Posterior vena cava (tissue), 2 donors: Measurements from ENCODE around the gene NSF. TPM values are rescaled to one million over a fixed set of nuclear protein-coding genes. Genes with fewer than 3 reads are reported as not detected.
"Not testable (repeated sequence)": the region's sequence is repeated elsewhere in the genome, so short reads cannot be mapped to it uniquely, and the experiment has no call there.

Experiments
- DNase-seq: peaks from one replicate; pipeline ENCODE4 v3.0.0-alpha.2; 2020; ENCODE audit warnings: low spot score
- intact Hi-C, 2 donors: fragments of 100-400 bp; cut with DNase I; formaldehyde crosslinking; loops; one replicate each; pipeline versions ENCODE4 v1.14.1 to v1.14.2; 2022 to 2023
- total RNA-seq, 2 donors: library from RNA; stranded (reverse); fragmentation: NEBNext Ultra II Directional; extraction: Animal tissue kit (Norgen Biotek cat#: 25700); gene quantifications; one replicate each; pipeline ENCODE4 v1.2.1, GENCODE V29; 2021
- donor health status: DM: yes; HTN: yes; CAD: no.
- donor health status: DM: yes; HTN: yes; CAD: no.

The NSF gene
- total RNA-seq, 2 donors from 2014 or later = 44.7 to 49.5 TPM

DNA sequence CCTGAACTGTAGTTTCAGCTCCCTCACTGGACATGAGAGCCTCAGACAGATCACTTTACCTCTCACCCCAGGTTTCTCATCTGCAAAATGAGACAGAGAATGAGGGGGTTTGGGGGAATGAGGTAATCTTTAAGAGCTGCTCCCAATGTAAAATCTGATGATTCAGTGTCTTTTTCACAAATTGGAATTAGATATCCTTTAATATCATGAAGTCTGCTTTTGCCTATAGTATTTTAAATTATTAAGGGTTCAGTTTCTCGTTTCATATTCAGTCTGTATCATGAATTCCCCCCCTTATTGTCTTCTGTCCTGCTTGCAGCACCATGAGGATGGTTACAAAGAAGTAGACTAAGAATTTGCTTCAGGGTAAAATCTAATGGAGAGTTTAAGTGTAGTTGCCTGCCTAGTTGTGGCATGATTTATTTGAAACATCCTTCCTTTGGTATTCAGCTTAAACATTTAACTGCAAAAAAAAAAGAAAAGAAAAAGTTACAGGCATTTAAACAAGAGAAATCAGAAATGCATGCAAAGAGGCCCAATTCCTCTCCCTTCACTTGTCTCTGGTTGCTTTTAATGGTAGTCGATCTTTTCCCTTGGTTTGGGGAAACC, 150.8 kb downstream of the NSF start:
- DNase-seq = no peak
- intact Hi-C loops = no loop called here

DNA sequence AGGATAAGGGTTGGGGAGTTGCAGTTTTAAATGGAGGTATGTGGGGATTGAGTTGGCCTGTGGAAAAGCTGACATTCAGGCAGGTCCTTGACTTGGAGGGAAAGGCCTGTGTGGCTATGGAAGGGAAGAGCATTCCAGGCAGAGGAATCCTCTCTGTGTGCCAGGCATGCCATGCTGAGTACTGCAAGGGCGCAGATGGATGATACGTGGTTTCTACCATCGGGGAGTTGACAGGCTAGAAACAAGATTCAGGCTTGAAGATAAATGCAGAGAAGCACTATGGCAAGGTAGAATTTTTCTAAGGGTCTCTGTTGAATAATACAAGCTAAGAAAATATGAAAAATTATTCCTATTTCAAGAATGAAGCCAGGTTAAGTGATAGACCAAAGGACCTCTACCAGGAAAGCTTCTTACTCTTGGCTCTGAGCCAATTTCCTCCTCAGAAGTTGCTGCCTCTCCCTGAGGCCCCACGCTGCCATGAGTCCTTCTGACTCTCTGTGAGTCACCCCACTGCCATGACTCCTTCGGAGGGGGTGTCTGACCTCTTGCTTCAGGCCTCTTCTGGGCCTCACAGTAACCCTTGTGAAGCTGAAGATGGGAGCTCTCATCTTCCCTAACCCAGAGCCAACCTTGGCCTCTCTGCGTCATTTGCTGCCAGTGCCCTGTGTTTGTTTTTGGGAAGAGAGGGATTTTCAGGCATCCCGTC, 152.2 kb downstream of the NSF start:
- intact Hi-C loops = no loop called here
- DNase-seq = no peak

DNA sequence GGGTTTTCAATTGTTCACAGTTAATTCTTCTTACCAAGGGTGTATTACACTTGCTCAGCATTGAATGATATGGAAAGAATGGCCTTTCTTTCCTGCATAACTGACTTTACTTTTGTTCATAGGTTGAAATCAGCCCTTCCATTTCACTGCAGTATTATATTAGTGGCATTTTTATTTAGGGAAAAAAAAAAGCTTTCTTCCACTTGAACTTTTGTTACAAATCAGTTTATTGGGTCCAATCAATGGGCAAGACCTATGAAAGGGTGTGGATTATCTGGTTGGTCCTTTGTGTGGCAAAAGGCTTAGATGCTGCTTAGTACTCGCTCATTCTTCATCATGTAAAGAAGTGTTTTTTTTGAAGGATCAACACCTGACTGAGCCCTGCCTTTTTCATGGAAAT, 154.0 kb downstream of the NSF start:
- no peak for DNase-seq
- intact Hi-C loops = no loop called here

DNA sequence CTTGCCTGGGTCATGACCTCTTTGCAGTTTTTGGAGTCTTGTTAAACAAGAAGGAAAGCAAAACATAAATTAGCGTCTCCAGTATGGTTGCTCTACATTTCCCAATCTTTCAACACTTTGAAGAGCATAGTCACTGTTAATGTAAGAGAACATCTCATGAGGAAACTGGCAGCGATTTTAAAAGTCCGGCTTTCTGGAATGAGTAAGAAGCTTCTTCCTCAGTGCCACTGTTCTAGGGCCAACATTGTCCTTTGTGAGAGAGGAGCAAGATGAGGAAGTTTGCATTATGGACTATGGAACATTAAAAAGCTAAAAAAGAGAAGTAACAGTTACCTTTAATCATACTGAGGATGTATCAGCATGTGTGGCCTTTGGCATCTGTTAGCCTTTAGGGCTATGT, 154.9 kb downstream of the NSF start:
- no peak for DNase-seq
- intact Hi-C loops = no loop called here

DNA sequence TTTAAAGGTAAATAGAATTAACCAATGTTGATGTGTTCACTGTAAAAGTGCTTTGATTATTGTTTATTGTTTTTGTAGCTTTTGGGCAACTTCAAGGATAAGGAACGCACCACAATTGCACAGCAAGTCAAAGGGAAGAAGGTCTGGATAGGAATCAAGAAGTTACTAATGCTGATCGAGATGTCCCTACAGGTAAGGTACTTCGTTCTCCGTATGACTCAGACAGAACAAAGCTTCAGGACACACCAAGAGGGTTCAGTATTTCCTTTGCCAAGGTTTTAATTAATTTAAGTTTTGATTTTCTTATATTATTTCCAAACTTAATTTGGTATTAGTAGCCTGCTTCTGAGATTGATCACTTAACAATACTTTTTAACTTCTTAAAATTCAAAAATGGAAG, 161.0 kb downstream of the NSF start:
- intact Hi-C loops = no loop called here
- DNase-seq = no peak

DNA sequence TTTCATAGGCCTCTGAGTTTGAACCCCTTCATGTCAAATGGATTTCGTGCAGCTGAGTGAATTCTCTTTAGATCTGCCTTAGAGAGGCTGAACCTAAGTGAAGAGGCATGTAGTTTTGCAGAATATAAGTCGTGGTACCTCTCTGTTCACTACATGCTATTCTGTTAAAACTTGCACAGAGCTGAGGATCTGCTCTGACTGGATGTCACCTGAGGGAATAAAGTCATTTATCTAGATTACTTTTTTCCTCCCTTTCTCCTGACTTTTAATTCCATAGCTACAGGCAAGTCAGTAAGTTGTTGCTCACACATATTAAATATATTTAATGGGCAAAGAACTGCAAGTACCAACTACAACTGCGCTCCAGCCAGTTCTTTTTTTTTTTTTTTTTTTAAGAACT, 163.3 kb downstream of the NSF start:
- DNase-seq = no peak
- intact Hi-C loops = no loop called here

DNA sequence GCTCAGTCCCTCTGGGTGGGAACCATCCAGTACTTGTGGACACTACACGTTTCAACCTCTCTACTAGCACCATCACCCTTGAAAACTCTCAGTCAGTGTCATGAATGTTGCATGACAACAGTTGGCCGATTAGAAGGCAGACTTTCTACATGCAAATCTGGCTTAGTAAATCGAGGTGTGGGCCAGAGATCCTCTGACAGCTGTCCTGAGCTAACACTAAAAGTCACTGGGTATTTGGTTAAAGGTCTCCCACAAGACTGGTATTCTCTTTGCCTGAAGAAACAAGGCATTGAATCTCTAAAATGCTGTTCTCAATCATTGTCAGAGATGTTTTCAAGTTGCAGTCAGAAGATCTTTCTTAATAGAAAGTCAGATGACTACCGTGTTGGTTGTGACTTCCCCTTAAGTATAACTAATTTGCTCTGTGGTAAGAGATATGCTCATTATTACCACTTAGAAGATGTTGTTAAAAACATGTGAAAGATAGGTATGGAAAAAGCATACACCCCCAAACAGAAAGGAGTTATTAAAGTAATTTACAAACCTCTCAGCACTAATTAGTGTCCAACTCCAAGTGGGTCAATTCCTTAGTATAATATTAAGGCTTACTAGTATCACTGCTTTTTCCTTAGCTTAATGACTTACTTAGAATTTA, 165.7 kb downstream of the NSF start:
- DNase-seq = no peak
- intact Hi-C loops = no loop called here

DNA sequence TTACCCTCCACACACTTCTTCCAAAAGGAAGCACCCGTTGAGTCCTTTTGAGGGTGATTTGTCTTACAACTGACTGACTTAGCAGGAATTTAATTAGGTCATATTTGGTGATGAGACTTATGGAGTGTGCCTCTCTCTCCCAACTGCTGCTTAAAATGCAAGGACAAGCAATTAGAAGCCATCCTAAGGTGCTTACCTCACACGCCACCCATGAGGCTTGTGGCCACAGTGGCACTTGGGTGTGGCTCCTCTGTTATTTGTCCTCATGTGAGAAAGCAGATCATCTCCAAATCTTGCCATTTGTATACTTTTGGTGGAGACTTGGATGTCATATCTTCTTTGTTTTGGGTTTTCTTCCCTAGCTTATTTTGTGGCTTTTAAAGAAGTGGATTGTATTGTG, 166.4 kb downstream of the NSF start:
- intact Hi-C loops = no loop called here
- no peak for DNase-seq

DNA sequence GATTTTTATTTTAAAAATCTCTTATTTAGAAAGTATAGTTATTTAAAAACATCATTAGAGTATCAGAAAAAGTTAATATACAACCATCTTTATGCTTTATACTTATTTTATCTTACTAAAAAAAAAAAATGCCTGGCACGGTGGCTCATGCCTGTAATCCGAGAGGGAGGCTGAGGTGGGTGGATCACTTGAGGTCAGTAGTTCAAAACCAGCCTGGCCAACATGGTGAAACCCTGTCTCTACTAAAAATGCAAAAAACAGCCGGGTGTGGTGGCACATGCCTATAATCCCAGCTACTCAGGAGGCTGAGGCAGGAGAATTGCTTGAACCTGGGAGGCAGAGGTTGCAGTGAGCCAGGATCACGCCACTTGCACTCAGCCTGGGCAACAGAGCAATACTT, 167.1 kb downstream of the NSF start:
- DNase-seq, intact Hi-C loops: not testable (repeated sequence)

DNA sequence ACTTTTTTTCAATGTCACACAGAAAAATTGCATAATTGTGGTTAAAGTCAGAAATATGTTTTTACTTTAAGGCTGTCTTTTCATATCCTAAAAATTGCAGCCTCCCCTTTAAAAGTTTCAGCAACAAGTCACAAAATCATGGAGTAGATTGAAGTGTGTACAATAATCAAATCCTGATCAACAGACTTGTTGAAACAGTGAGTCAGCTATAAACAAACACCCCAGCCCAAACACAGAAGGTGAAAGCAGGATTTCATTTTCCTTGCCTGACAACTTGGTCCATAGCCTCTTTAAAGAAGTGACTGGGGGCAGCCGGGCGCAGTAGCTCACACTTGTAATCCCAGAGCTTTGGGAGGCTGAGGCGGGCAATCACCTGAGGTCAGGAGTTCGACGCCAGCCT, 168.1 kb downstream of the NSF start:
- intact Hi-C loops = no loop called here
- no peak for DNase-seq

DNA sequence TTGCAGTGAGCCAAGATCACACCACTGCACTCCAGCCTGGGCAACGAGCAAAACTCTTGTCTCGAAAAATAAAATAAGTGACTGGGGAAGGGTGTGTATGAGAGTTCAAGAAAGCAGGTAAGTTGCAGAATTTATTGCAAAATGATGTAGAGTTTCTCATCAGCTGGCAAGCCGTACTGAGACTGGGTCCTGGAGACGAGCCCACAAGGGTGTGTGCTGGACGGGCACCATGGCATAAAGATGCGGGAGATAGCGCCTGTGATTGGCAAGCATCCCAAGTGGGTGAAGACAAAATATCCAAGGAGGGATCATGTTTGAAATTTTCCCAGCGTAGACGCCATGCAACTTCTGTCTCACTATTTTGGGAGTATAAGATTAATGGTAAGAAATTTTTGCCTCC, 168.7 kb downstream of the NSF start:
- no peak for DNase-seq

DNA sequence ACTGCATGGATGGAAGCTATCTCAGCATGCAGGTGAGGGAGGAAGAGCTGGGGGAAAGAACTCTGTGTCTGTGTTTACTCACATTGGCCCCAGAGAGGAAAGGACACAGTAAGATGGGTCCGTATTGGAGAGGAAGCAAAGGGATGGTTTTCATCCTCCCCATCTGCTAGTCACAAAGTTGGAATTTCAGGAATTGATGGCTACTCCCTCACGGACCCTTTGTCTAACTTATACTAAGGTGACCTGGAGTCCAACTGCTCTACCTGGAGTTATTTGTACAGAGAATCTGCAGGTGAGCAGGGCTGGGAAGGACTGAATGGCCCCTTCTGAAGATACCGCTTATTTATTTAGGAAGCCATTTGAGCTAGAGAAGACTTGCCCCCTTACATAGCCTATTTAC, 172.9 kb downstream of the NSF start:
- intact Hi-C loops = no loop called here
- DNase-seq = no peak

More for the DNA sequence above, 168.7 kb downstream of the NSF start:
- intact Hi-C loops = no loop called here

DNA sequence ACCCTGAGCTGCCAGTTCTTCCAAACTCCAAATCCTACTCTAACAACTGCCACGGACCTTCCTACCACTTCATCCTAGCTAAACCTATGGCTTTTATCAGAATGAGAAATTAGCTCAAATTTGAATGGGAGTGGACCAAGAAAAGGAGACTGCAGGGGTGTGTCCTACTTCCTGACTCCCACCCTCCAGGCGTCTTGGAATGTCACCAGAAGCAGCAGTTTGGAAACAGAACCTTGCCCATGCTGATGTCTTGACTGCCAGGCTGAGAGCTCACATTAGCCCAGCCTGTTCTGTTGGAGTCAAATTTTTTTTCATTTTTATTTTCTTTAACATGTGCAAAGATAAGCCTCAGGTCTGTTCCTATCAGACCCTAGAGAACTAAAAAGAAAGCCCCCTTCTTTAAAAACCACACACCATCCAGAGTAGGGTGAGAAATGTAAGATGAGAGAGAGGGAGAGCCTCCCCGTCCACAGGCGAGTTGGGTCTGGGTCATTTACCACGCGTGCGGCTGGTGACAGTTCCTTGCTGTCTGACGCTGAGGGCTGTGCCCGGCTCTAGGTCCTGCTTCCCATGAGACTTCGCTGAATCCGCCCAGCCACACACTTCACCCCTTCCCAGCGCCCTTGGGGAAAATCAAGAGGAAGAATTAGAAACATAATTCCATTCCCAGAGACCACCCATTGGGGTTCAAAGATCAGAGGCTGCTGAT, 173.7 kb downstream of the NSF start:
- DNase-seq = no peak
- intact Hi-C loops = no loop called here

DNA sequence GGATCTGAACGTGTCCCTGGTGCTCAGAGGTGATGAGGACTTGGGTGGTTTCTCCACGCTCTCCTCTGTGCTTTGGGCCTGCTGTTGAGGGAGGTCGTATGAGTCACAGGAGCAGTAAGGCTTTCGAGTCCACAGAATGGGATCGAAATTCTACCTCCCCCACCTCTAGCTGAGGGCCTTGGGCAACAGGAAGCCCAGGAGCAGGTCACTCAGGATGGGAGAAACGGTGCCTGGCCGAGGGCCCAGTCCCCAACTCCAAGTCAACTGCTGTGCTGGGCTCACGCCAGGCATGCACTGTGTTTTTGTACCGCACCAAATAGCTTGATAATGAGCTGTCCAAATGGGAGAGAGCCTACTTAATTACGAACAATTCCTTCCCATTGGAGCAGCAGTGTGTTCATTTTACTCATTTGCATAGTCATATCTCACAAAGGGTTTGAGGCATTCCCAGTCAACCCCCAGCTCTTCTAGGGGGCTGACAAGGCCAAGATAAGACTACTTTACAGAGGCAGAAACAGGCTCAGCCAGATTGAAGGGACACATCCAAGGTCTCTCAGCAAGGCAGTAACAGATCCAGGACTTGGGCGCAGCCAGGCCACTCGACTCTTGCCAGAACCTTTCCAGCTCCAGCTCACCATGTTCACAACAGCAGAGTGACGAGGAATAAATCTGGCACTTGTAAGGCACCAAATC, 174.4 kb downstream of the NSF start:
- DNase-seq = no peak
- intact Hi-C loops = no loop called here

DNA sequence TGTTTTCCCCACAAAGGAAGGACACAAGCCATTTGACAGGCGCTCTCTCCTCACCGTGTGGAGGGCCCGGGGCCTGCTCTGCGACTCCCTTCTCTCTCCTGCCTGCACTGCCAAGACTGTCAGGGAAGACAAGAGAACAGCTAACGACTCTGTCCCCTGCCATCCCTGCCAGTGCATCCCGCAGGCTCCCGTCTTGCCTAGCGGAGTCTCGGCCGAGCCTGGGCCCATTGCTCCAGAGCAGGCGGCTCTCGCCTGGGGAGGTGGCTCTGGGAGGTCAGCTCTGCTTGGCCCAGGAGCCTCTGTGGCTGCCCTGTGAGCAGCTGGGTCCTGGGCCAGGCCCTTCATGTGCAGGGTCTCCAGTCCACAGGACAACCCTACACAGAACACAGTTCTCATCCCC, 175.0 kb downstream of the NSF start:
- intact Hi-C loops = no loop called here
- DNase-seq = no peak

DNA sequence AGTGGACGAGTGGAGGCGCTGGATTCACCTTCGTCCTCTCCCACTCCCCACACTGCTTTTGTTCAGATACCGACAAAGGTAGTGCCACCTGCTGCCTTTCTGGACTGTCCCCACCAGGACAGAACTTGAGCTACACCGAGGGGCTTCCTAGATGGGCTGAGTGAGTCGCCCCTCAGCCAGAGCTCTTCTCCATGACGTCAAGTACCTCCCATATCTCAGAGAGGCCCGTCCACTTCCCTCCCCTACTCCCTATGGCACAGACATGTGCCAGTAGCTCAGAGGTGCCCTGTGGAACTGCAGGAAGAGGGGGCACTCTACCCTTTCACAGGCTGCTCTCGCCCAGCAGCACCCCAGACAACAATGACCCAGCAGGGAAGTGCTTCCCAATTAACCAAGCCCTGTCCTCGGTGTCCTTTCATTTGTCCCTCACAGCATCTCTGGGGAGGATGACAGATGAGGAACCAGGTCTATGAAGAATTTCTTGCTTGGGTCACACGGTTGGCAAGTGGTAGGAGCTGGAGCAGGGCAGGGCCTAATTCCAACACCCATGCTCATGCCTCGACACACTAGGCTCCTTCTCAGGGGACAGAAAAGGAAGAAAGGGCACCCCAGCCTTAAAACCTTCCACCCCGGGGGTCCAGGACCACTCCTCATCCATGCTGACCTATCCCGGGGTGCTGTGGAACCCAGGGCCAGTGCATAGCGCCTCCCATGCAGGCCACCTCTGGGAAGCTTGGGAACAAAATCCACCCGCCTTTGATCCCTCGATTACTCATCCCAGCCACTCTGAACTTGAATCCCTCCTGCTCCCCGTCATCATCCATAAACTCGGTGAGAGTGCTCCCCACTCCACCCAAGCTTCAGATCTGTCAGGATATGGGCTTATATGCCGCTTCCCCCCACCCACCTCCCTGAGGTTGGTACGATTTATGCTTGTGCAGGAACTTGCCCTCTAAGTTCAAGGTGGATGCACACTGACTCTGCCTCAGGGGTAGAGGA, 176.3 kb downstream of the NSF start:
- intact Hi-C loops = no loop called here
- peak; percentile 47 for DNase-seq

DNA sequence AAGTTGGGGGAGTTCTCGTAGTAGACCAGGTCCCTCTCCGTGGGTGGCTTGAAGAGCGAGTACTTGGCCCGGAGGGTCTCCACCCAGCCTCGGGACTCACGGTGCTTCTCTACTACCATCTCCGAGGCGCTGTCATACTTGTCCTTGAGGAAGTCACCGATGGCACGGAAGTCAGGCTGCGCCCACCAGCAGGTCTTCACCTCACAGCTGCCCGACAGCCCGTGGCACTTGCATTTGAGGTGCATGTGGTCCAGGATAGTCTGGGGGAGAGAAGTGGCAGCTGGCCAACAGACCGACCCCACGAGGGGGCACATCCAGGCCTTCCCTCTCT, 178.0 kb downstream of the NSF start:
- peak; percentile 56 for DNase-seq
- intact Hi-C loops = no loop called here

DNA sequence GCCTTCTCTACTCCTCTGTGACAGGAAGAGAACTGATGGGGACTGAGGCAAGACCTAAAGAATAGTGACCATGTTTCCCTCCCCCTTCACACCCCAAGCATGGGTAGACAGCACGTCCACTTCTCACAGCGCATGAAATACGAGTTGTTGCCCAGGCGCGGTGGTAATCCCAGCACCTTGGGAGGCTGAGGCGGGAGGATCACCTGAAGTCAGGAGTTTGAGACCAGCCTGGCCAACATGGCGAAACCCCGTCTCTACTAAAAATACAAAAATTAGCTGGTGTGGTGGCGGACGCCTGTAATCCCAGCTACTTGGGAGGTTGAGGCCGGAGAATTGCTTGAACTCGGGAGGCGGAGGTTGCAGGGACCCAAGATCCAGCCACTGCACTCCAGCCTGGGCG, 178.4 kb downstream of the NSF start:
- intact Hi-C loops = not testable (repeated sequence)
- DNase-seq = peak; percentile 54
